Epithelial cell of esophagus (primary cell): ENCODE data around the gene CTNND2.

ENCODE experiments used
- DNase-seq: peaks from one replicate; pipeline ENCODE4 v3.0.0; 2010; ENCODE audit warnings: low read depth
- H3K4me3 ChIP-seq: 2 replicates; pipeline ENCODE4 v1.5.1; 2011; ENCODE audit warnings: mild to moderate bottlenecking, low read length, control low read depth
- TF ChIP-seq, protein P1 (sequence below): IDR thresholded peaks from 2 replicates; pipeline ENCODE4 v1.5.1; 2011; ENCODE audit warnings: low read depth, mild to moderate bottlenecking, low read length, control low read depth, inconsistent platforms; ENCODE audit not compliant: insufficient read depth; ENCODE audit errors: missing control alignments

Gene CTNND2

DNA sequence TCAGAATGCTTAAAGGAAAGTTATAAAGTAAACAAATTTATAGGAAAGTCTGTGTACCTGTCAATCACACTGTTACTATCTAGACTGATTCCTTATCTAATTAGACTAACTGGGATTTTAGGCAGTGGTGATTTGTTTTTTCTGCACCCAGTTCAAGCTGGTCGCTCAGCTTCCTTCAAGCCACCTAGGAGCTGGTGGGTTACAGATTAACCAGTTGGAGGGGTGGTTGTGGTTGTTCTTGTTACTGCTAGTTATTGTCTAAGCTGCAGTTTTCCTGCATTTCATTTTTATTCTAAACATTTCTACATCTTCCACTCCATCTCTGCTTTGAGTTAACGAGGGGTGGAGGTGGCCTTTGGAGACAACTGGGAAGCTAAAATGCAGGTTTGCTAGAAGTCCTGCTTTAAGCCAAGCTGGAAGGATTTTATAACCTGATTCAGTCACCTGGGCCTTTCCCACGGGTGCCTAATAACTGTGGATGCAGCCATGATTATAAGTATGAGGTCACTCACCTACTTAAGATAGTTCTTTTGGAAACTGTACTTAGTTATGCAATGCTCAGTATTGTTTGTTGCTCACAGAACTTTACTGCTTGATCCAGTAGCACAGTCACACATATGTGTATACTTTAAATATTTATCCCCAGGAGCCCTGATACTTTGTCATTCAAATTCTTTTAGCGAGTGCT is 839.3 kb downstream of the CTNND2 start:
- DNase-seq = no peak
- TF ChIP-seq, protein P1, sequence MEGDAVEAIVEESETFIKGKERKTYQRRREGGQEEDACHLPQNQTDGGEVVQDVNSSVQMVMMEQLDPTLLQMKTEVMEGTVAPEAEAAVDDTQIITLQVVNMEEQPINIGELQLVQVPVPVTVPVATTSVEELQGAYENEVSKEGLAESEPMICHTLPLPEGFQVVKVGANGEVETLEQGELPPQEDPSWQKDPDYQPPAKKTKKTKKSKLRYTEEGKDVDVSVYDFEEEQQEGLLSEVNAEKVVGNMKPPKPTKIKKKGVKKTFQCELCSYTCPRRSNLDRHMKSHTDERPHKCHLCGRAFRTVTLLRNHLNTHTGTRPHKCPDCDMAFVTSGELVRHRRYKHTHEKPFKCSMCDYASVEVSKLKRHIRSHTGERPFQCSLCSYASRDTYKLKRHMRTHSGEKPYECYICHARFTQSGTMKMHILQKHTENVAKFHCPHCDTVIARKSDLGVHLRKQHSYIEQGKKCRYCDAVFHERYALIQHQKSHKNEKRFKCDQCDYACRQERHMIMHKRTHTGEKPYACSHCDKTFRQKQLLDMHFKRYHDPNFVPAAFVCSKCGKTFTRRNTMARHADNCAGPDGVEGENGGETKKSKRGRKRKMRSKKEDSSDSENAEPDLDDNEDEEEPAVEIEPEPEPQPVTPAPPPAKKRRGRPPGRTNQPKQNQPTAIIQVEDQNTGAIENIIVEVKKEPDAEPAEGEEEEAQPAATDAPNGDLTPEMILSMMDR = no peak
- no peak overlapping the region for H3K4me3 ChIP-seq

GRCh38 chr5:11062397-11062796 is 841.8 kb downstream of the CTNND2 start:
- TF ChIP-seq, protein P1 = no peak
- no peak for DNase-seq
- H3K4me3 ChIP-seq = no peak overlapping the region

DNA sequence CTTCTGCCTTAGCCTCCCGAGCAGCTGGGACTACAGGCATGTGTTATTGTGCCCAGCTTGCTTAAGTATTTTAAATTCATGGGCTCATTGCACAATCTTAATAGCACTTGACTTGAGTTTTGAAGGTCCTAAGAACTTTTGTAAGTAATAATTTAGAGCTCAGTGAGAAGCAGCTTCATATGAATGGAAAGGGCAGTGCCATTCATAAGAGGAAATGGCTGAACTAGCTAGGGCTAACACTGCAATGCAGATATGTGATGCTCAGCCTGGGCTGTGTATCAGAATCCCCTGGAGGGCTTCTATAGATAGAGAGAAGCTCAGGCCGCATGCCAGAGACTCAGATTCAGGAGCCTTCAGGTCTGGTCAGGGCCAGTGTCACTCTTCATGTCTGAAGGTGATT is 847.7 kb downstream of the CTNND2 start:
- TF ChIP-seq, protein P1 = no peak
- H3K4me3 ChIP-seq = no peak overlapping the region
- no peak for DNase-seq

DNA sequence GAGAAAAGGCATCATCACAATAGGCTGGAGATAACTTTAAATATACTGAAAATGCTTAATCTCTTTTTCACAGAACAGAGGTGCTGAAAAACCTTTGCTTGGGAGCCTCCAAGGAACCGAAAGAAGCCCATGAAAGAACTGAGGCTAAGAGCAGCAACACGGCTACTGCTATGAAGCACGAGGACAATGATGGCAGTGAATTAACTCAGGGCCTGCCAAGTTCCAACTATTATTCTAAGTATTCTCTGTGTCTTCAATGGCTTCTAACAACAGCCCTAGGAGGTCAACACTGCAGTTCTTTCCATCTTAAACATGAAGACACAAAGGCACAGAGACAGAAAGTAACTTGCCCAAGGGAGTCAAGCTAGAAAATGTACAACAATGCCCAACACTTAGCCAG is 850.2 kb downstream of the CTNND2 start:
- DNase-seq = no peak
- TF ChIP-seq, protein P1 = no peak

DNA sequence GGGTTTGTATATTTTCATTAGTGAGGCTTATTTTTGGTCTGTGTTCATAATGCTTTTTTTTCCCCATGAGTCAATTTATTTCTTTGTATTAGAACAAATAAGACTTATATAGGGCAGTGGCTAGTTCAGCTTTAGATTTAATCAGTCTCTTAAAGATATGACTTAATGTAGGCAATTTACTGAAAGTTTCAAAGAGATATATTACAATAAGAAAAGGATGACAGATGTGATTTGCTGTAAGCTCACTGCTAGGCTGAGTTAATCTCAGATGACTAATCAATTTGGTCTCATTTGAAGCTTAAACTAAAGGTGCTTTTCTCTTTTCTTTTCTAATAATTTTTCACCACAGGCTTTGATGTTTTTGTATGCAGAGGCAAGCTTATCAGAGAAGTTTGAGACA is 851.4 kb downstream of the CTNND2 start:
- H3K4me3 ChIP-seq = no peak overlapping the region
- TF ChIP-seq, protein P1 = no peak

More for the DNA sequence above, 850.2 kb downstream of the CTNND2 start:
- H3K4me3 ChIP-seq = no peak overlapping the region

DNA sequence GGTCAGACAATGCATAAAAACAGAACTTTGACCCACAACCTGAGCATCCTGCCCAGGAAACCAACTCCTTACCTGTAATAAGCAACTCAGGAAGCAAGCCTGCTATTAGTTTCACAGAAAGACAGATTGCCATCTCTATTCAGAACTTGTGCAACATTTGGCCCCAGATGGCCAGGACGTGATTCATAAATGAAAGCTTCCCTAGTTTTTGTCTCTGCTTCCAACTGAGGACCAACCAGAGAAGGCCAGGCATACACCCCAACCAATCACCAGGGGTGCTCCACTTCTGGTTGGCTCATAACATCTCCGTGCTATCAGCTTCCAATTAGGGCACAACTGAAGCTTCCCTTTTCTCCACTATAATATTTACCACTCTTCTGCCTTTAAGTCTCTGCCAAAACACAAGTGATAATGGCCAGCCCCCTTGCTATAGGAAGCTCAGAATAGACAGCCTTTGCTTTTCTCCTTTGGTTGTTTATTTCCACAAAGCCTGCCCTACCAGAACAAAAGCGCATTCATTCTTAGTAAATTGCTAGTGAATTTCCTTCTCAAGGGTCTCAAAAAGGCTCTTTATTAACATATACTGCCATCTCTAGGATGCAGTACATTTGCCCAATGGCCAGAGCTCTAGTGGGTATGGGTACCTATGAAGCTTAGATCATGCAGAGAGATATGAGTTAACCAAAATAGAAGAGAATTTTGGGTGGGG is 853.5 kb downstream of the CTNND2 start:
- TF ChIP-seq, protein P1 = no peak
- peak; percentile 2 for DNase-seq
- no peak overlapping the region for H3K4me3 ChIP-seq

More for the DNA sequence above, 851.4 kb downstream of the CTNND2 start:
- no peak for DNase-seq

GRCh38 chr5:11048760-11049159 is 855.5 kb downstream of the CTNND2 start:
- no peak overlapping the region for H3K4me3 ChIP-seq
- TF ChIP-seq, protein P1 = no peak
- DNase-seq = no peak
